BLaER1 treated with 17β-estradiol and CSF1 and Interleukin-3, amounts not matched to agents 10 nM and 100 nM (cell line): Measurements from ENCODE around the gene PARG.
"Not testable (repeated sequence)": the region's sequence is repeated elsewhere in the genome, so short reads cannot be mapped to it uniquely, and the experiment has no call there.

ENCODE experiments used
- H3K27ac ChIP-seq, 11 experiments: shearing (Covaris generic); formaldehyde crosslinking; 2 replicates each; pipeline ENCODE4 v1.8.1; 2022
- H3K27me3 ChIP-seq, 11 experiments: shearing (Covaris generic); formaldehyde crosslinking; 2 replicates each; pipeline ENCODE4 v1.8.1; 2022
- H3K36me3 ChIP-seq, 11 experiments: shearing (Covaris generic); formaldehyde crosslinking; 2 replicates each; pipeline ENCODE4 v1.8.1; 2022
- H3K4me1 ChIP-seq, 10 experiments: shearing (Covaris generic); formaldehyde crosslinking; 2 replicates each; pipeline ENCODE4 v1.8.1; 2022
- H3K4me2 ChIP-seq, 11 experiments: shearing (Covaris generic); formaldehyde crosslinking; 2 replicates each; pipeline ENCODE4 v1.8.1; 2022
- H3K4me3 ChIP-seq, 10 experiments: shearing (Covaris generic); formaldehyde crosslinking; 2 replicates each; pipeline ENCODE4 v1.8.1; 2022
- H3K9ac ChIP-seq, 11 experiments: shearing (Covaris generic); formaldehyde crosslinking; 2 replicates each; pipeline ENCODE4 v1.8.1; 2022
- H3K9me3 ChIP-seq, 11 experiments: shearing (Covaris generic); formaldehyde crosslinking; replicated peaks in 1 of 11; 2 replicates each; pipeline ENCODE4 v1.8.1; 2022
- H4K20me1 ChIP-seq, 11 experiments: shearing (Covaris generic); formaldehyde crosslinking; 2 replicates each; pipeline ENCODE4 v1.8.1; 2022

The PARG gene

DNA sequence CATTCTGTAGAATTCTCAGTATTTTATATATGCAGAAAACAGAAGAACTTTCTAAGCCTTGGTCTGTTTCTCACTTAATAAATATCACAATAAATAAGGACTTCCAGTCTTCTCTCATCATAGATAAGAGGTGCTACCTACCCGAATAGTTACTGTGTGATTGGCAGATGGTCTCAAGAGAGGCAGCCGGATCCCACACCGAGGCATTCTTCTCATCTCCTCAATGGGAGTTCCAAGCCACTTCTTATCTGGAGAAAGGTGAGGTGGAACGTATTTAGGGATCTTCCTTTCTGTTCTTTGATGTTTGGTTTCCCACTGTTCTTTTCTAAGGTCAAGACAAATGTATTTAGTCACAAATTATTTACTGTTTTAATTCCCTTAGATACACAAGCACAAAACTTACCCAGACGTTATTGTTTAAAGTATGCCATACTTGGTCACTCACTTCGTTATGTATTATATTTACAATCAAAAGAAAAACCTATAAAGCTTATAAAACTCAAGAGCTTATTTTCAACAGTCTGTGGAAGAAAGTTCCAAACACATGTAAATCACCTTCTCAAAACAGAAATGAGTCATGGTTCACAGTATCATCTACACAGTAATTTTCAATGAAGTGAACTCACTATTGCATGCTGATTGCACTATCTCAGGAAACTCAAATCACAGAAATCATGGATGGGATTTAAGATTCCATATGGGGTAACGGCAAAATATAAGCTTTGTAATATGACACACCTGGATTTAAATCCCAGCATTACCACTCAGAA, 9.7 kb downstream of the PARG start:
- not testable (repeated sequence) for H3K4me3 ChIP-seq, H3K9ac ChIP-seq, H3K9me3 ChIP-seq, H3K27me3 ChIP-seq, H3K27ac ChIP-seq, H3K4me2 ChIP-seq, H4K20me1 ChIP-seq
- peaks cover 2 to 20% (median 8%) of the 10 kb centered on the region in 11 experiments; a peak in 13 of 22 replicates for H3K36me3 ChIP-seq
- peaks cover 0 to 11% (median 0%) of the 10 kb centered on the region in 10 experiments; a peak in 3 of 20 replicates for H3K4me1 ChIP-seq

DNA sequence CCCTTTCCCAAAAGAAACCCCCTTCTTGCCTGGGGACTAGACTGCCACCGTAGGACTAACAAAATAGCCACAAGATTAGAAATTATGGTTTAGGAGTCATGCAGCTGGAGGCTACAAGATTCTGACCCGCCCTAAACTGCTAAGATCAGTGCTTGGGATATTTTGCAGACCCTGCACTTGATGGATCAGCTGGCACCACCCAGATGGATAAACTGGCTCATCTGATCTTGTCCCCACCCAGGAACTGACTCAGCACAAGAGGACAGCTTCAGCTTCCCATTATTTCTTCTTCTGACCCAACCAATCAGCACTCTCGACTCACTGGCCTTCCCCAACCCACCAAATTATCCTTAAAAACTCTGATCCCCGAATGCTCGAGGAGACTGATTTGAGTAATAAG, 10.6 kb downstream of the PARG start:
- not testable (repeated sequence) for H3K27me3 ChIP-seq, H3K9ac ChIP-seq, H3K27ac ChIP-seq, H4K20me1 ChIP-seq, H3K9me3 ChIP-seq, H3K4me3 ChIP-seq
- H3K36me3 ChIP-seq, result peaks cover 2 to 25% (median 12%) of the 10 kb centered on the region in 11 experiments; a peak in 15 of 22 replicates
- H3K4me2 ChIP-seq, result peak overlapping the region in 2 of 11 experiments; percentile 29 to 32; a peak in 1 of 22 replicates
- H3K4me1 ChIP-seq, result peaks cover 0 to 11% (median 0%) of the 10 kb centered on the region in 10 experiments; a peak in 3 of 20 replicates

- H3K4me1 ChIP-seq, H3K27me3 ChIP-seq, H3K27ac ChIP-seq, H3K4me2 ChIP-seq, H3K4me3 ChIP-seq, H3K9ac ChIP-seq, H3K9me3 ChIP-seq, H4K20me1 ChIP-seq: not testable (repeated sequence)
- peaks cover 4 to 48% (median 15%) of the 10 kb centered on the region in 11 experiments; a peak in 18 of 22 replicates for H3K36me3 ChIP-seq
Measured at GRCh38 chr10:49923572-49923971, 18.3 kb downstream of the PARG start.

GRCh38 chr10:49922041-49922440, 19.8 kb downstream of the PARG start:
- not testable (repeated sequence) for H3K27ac ChIP-seq, H3K4me1 ChIP-seq, H4K20me1 ChIP-seq, H3K27me3 ChIP-seq, H3K9ac ChIP-seq, H3K4me3 ChIP-seq, H3K4me2 ChIP-seq, H3K9me3 ChIP-seq
- peaks cover 0 to 46% (median 11%) of the 10 kb centered on the region in 11 experiments; a peak in 16 of 22 replicates for H3K36me3 ChIP-seq

- H3K9me3 ChIP-seq, H4K20me1 ChIP-seq, H3K27ac ChIP-seq, H3K9ac ChIP-seq, H3K27me3 ChIP-seq, H3K4me3 ChIP-seq, H3K4me1 ChIP-seq, H3K4me2 ChIP-seq: not testable (repeated sequence)
- peaks cover 3 to 40% (median 15%) of the 10 kb centered on the region in 11 experiments; a peak in 16 of 22 replicates for H3K36me3 ChIP-seq
Measured at GRCh38 chr10:49917927-49918326, 23.9 kb downstream of the PARG start.

DNA sequence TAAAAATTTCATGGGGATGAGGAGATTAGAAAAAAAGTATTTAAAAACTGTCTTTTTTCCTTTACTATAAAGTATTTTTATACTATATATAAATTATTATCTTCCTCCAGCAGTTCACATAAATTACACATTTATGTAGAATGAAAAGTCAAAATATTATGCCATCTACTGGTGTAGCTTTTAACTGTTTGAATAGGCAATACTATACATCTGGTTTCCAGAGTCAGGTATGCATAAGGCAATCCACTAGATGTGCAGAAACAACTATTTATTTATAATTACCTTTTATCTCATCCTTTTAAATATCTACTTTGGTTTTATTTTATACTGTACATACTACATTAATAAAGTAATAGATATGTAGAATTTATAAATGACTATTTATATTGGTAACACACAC, 25.4 kb downstream of the PARG start:
- not testable (repeated sequence) for H3K4me3 ChIP-seq, H3K4me1 ChIP-seq, H3K27me3 ChIP-seq, H3K9me3 ChIP-seq, H3K27ac ChIP-seq, H4K20me1 ChIP-seq, H3K4me2 ChIP-seq, H3K9ac ChIP-seq
- peaks cover 5 to 44% (median 19%) of the 10 kb centered on the region in 11 experiments; a peak in 16 of 22 replicates for H3K36me3 ChIP-seq

- H4K20me1 ChIP-seq, H3K9ac ChIP-seq, H3K4me3 ChIP-seq, H3K27ac ChIP-seq, H3K4me1 ChIP-seq, H3K4me2 ChIP-seq, H3K27me3 ChIP-seq, H3K9me3 ChIP-seq: not testable (repeated sequence)
- peaks cover 5 to 24% (median 16%) of the 10 kb centered on the region in 11 experiments; a peak in 15 of 22 replicates for H3K36me3 ChIP-seq
Measured at GRCh38 chr10:49910295-49910694, 31.5 kb downstream of the PARG start.

DNA sequence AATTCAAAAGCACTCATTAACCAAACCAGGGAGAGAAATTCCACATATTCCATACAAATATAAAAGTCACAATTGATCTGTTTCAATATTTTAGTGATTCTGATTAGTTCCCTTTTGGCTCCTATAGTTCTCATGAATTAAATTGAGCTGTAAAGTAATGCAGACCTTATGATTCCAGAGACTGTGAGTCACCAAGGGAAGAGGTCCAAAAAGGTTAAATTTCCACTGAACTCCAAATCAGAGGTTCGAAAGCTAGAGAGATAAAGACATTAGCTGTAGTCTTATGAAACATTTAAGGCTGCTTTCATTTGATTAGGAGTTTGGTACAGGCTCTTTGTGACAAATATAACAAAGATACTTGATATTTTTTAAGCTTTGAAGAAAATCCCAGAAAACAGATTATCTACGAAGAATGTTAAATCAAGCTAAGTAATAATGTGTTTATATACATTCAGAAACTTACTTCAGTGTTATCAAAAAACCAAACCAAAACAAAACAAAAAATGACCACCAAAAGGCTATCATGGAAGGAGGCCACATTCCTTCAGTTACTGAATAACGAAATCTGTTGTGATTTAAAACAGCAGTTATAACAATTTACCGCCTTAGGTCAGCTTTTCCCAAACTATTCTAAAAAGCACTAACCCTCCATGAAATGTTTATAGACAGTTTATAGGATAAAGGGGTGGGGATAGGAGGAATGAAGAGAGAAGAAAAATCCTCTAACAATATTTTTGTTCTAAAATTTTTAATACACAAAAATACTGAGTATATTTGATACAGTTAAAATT, 33.3 kb downstream of the PARG start:
- not testable (repeated sequence) for H4K20me1 ChIP-seq, H3K9me3 ChIP-seq, H3K4me3 ChIP-seq, H3K27me3 ChIP-seq, H3K4me2 ChIP-seq, H3K9ac ChIP-seq, H3K27ac ChIP-seq, H3K4me1 ChIP-seq
- peaks cover 3 to 16% (median 9%) of the 10 kb centered on the region in 11 experiments; a peak in 15 of 22 replicates for H3K36me3 ChIP-seq

DNA sequence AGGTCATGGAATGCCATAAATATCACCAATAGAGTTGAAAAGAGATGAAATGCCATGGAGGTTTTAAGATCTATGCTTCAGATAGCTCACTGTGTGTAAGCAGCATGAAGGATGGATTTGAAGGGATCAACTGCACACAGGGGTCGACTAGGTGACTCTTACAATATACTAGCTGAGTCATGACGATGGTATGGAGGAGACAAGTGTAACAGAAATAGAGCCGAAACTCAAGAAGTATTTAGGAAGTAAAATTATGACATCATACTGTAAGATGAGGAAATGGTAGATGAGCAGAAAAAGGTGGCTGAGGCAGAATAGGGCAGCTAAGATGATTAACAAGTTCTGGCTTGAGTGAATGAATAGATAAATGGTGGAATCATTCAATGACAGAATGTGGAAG, 38.0 kb downstream of the PARG start:
- not testable (repeated sequence) for H3K36me3 ChIP-seq, H3K4me3 ChIP-seq, H3K27me3 ChIP-seq, H3K9me3 ChIP-seq, H3K9ac ChIP-seq, H3K4me1 ChIP-seq, H4K20me1 ChIP-seq, H3K4me2 ChIP-seq, H3K27ac ChIP-seq

DNA sequence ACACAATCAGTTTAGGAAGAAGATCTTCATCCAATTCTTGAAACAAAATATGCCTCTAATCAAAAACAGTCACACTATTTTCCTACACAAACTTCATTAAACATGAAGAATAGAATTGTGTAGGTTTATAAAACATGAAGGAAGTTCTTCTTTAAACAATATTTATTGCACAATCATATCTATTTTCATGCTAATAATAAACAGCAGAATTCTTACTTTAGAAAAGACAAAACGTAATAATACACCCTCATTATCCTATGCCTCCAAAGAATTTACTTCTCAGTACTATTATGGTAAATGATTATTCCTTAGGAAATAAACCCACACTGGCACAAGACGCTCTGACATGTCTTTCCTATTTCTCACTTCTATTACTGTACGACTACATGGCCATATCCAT, 41.4 kb downstream of the PARG start:
- H4K20me1 ChIP-seq, H3K27ac ChIP-seq, H3K4me2 ChIP-seq, H3K4me3 ChIP-seq, H3K4me1 ChIP-seq, H3K27me3 ChIP-seq, H3K9ac ChIP-seq: not testable (repeated sequence)
- H3K9me3 ChIP-seq, result peaks cover 5 to 14% (median 10%) of the 10 kb centered on the region in 11 experiments; a peak in 21 of 22 replicates
- H3K36me3 ChIP-seq, result peaks cover 4 to 21% (median 6%) of the 10 kb centered on the region in 11 experiments; a peak in 13 of 22 replicates

GRCh38 chr10:49899999-49900398, 41.8 kb downstream of the PARG start:
- not testable (repeated sequence) for H3K27me3 ChIP-seq, H3K4me2 ChIP-seq, H3K4me1 ChIP-seq, H4K20me1 ChIP-seq, H3K4me3 ChIP-seq, H3K27ac ChIP-seq, H3K9ac ChIP-seq
- Histone ChIP-seq H3K36me3 (peaks cover 4 to 23% (median 6%) of the 10 kb centered on the region in 11 experiments; a peak in 13 of 22 replicates), H3K9me3 (peaks cover 5 to 18% (median 11%) of the 10 kb centered on the region in 11 experiments; a peak in 21 of 22 replicates)

- H3K9me3 ChIP-seq, result not testable (repeated sequence)
Measured at GRCh38 chr10:49890025-49890424, 51.8 kb downstream of the PARG start.

GRCh38 chr10:49884739-49885331, 57.0 kb downstream of the PARG start:
- not testable (repeated sequence) for H3K9me3 ChIP-seq

More at GRCh38 chr10:49890025-49890424, 51.8 kb downstream of the PARG start:
- H3K27me3 ChIP-seq, H4K20me1 ChIP-seq, H3K4me3 ChIP-seq, H3K36me3 ChIP-seq, H3K4me1 ChIP-seq, H3K27ac ChIP-seq, H3K9ac ChIP-seq, H3K4me2 ChIP-seq: not testable (repeated sequence)

More at GRCh38 chr10:49884739-49885331, 57.0 kb downstream of the PARG start:
- H4K20me1 ChIP-seq, H3K27me3 ChIP-seq, H3K4me1 ChIP-seq, H3K4me2 ChIP-seq, H3K27ac ChIP-seq, H3K9ac ChIP-seq, H3K4me3 ChIP-seq: not testable (repeated sequence)
- H3K36me3 ChIP-seq, result peaks cover 0 to 11% (median 0%) of the 10 kb centered on the region in 11 experiments; a peak in 1 of 22 replicates
